GM18517 (cell line): ENCODE measurements around the gene SPACDR.

Source experiments
- ATAC-seq: cut with Tn5 transposase; IDR thresholded peaks from one replicate; pipeline ENCODE4 v1.9.1; 2021; ENCODE audit warnings: mild to moderate bottlenecking, moderate library complexity; ENCODE audit not compliant: unreplicated experiment

The SPACDR gene

DNA sequence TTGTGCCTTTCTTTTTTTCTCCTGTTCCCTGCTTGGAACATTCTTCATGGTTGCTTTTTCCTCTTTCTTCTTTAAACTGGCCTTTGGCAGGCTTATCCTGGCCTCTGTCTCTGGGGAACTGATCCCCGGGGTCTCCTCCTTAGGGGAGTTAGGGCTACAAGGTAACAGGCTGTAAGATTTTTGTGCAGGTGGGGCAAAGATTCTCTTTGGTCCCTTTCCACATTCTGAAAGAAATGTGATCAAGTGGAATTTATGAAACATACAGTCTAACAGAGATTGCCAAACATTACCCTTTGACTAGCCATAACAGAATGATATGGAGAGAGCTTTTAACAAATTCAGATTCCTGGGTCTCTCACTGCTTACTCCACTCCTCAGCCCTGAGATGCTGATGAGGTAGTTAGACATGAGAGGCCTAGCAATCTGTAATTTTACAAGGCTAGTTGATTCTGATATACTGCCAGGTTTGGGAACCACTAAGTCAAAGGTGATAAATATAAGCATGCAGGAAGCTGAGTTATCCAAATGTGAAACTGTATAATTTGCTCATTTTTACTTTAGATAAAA is 44.3 kb downstream of the SPACDR start:
- ATAC-seq: no peak

DNA sequence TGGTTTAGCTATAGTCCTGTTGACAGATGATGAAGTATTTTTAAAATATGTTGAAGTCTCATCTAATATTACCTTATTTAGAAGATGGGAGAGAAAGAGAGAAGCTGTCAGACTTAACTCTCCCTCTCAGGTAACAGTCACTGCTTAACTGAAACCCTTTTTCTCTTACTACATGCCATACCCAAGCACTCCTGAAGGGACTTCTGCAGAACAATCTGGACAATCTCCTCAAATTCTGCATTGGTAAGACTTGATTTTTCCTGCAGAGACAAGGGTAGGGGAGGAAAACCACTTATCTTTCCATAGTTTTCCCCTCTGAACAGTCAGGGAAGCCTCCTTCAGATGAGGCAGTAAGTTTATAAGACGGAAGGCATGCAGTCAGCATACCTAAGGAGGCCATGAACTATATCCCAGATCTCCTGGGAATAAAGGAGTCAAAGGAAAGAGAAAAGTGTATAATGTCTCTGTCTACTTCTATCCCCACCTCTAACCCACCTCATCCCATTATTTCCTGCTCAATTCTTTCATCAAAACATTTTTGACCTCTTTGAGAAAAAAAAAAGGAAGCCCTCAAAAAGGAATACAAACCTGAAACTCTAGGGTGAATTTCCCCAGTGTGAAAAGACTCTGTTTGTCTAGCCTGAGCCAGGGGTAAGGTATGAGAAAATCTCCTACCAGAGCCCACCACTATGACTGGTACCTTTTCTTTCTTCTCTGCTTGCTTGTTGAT is 45.0 kb downstream of the SPACDR start:
- no peak for ATAC-seq

DNA sequence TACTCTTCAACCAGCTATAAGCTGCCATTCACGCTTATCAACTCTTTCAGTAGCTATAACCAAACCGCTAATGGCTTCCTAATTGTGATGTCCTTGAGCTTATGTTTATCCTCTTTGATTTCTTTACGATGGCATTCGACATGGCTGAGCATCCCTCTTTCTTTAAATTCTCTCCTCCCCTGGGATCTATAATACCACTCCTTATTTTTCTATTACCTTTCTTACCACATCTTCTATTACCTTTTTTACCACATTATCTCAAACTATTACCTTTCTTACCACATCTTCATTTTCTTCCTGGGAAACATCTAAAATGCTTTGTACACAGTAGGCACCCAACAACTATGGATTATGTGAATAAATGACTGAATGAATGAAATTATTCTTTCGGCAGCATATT is 48.6 kb downstream of the SPACDR start:
- no peak for ATAC-seq

DNA sequence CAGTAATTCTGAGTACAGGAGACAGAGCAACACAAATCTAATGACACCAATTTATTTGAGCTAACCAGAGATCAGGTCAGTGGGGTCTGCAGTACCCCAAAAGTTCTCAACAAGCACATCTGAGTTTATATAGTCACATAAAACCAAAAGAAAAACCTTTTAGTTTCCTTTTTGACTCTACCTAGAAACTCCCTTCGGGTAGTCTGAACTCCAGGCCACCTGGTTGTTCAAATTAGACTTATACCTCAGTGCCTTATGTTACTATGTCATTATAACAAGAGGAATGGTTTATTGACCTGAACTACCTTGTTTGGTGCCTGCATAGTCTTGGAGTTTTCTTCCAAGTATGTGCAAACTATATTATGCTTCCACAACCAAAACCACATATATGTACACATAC is 50.2 kb downstream of the SPACDR start:
- ATAC-seq: no peak

DNA sequence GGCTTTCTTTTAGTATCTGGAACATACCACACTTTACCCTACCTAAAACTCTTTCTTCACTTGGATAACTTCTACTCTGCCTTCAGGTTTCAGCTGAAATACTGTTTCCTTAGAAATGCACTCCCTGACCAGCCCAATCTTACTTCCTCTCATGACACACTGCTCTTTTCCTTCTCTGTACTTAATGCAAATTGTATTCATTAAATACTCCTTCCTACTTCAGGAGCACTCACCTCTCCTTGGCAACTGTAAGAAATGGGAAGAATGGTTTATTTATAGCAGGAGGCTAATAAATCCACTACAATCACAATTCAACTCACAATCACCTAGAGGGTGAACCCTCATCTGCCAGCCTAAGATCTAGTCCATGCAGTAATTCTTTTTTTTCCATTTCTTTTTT is 50.7 kb downstream of the SPACDR start:
- ATAC-seq: no peak

DNA sequence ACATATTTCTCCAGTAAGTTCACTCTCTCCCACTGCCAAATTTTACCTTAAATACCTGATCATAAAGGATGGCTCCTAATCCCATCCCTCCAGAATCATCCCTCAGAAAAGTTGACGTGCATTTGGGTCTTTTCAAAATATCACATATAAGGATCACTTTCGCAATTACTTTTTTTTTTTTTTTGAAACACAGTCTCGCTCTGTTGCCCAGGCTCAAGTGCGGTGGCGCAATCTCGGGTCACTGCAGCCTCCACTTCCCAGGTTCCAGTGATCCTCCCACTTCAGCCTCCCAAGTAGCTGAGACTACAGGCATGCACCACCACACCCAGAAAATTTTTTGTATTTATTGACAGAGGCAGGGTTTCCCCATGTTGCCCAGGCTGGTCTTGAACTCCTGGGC is 53.0 kb downstream of the SPACDR start:
- no peak for ATAC-seq

DNA sequence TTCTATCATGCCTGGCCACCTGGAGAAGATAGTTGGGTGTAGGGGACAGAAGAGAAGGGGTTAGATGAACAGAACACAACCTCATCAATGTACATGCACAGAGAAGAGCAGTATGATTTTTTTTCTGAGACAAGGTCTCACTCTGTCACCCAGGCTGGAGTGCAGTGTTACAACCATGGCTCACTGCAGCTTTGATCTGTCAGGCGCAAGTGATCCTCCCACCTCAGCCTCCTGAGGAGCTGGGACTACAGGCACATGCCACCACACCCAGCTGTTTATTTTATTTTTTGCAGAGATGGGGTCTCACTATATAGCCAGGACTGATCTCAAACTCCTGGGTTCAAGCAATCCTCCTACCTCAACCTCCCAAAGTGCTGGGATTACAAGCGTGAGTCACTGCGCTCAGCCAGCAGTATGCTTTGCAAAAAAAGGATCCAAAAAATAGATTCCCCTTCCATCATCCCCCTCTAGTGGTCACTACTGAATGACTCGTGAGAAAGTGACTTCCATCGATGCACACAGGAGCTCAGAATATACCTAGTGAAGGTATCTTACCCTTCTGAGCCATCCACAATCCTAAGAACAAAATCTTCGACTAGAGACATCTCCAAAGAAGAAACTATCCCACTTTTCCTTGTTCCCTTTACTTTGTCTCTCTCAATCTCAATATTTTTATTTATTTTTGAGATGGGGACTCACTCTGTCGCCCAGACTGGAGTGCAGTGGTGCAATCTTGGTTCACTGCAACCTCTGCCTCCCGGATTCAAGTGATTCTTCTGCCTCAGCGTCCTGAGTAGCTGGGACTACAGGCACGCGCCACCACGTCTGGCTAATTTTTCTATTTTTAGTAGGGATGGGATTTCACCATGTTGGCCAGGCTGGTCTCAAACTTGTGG is 56.5 kb downstream of the SPACDR start:
- peak; percentile 53 for ATAC-seq

DNA sequence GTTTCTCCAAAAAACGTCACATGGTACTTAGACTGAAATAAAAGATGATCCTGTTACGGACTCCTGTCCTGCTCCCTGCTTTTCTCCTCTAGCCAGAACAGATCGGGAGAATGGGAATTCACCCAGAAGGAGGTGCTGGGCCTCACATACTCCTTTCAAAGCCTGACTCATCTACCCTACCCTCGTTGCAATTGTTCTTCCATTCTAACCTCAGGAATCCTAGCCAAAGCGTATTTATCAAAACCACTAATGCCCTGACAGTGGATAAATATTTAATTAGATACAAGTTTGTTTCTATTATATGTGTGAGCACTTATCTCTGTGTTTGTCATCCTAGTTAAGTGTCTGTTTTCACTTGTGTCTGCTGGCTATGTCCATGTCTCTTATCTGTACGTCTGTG is 57.3 kb downstream of the SPACDR start:
- ATAC-seq: no peak
